Measurements from ENCODE around the gene PHF10.

GRCh38 chr6:169725125-169726048, 1.1 kb upstream of the PHF10 start:
- TF ChIP-seq PATZ1 (CRISPR knock-in tag; IDR thresholded peaks at IDR 0.05; ENCODE audit: borderline replicate concordance): no peak
- no peak for TF ChIP-seq ZFP30 (CRISPR knock-in tag; IDR thresholded peaks at IDR 0.05)
- no peak for TF ChIP-seq TSHZ2 (CRISPR knock-in tag; IDR thresholded peaks at IDR 0.05)
- TF ChIP-seq OSR1 (CRISPR knock-in tag; IDR thresholded peaks at IDR 0.05): no peak
- TF ChIP-seq ESRRG (CRISPR knock-in tag; IDR thresholded peaks at IDR 0.05): no peak
- TF ChIP-seq ARNTL (CRISPR knock-in tag; IDR thresholded peaks at IDR 0.05; ENCODE audit: borderline replicate concordance, low read depth): no peak
- no peak for TF ChIP-seq ZNF565 (CRISPR knock-in tag; conservative IDR thresholded peaks at IDR 0.05; ENCODE audit: low read depth)
- no peak for TF ChIP-seq CSDC2 (CRISPR knock-in tag; IDR thresholded peaks at IDR 0.05)
- no peak for TF ChIP-seq TCF4 (CRISPR knock-in tag; IDR thresholded peaks at IDR 0.05; ENCODE audit: borderline replicate concordance)
- TF ChIP-seq ZNF70 (CRISPR knock-in tag; IDR thresholded peaks at IDR 0.05): no peak
- TF ChIP-seq PPARA (CRISPR knock-in tag; IDR thresholded peaks at IDR 0.05; ENCODE audit: borderline replicate concordance): no peak
- TF ChIP-seq ZNF8 (CRISPR knock-in tag; IDR thresholded peaks at IDR 0.05): no peak

All from SK-N-SH treated with all-trans-retinoic acid at 6 μM for 48 hours (cell line).